NOMO-1 (cell line): ENCODE results near the gene CEP83.
"Not testable (repeated sequence)": the region's sequence is repeated elsewhere in the genome, so short reads cannot be mapped to it uniquely, and the experiment has no call there.

Experiments used
- DNase-seq, 2 experiments: peaks; one replicate each; lab custom pipeline; 2025; ENCODE audit not compliant: unreplicated experiment in 2 of 2; lab: John Stamatoyannopoulos, UW

Gene CEP83

DNA sequence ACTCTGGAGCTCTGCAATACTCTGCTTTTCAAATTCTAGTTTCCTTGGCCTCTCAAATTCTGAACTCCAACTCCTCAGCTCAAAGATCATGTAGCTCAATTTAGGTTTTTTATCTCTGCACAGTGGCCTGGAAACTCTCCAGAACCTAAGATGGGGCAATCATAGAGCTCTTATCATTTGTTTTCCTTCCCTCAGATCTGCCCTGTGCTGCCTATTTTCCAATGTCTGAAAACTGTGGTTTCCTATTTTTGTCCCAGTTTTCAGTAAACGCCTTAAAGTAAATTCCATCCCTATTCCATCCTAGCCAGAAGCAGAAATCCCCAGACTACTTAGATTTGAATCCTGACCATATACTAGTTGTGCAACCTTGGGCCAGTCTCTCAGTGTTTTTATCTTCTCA lies 73.2 kb downstream of the CEP83 start:
- DNase-seq: no peak

DNA sequence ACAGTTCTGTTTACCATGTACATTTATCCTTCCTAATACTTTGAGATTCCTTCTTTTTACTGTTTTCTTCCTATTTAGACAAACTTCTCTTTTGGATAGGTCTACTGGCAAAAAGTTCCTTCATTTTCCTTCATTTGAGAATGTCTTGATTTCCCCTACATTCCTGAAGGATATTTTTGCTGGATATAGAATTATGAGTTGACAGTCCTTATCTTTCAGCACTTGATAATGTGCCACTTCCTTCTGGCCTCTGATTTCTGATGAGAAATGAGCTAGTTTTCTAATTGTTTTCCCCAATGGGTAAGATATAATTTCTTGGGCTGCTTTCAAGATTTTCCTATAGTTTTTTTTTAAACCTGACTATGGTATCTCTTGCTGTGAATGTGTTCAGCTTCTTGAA lies 75.6 kb downstream of the CEP83 start:
- no peak for DNase-seq

DNA sequence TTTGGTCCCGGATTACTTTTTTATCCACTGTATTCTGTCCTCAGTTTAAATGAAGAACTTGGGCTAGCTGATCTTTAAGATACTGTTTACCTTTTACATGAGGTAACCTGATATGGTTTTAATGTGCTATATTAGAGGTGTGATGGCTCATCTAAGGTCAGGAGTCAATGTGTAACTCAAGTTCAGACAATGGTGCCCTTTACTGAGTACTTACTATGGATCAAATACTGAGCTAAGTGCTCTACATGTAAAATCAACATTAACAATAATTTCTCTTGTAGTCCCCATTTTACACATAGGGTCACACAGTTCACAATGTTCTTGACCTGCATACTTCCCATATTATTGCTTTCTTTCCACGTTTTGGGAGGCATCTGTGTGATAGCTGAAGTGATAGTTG lies 79.2 kb downstream of the CEP83 start:
- DNase-seq: no peak

DNA sequence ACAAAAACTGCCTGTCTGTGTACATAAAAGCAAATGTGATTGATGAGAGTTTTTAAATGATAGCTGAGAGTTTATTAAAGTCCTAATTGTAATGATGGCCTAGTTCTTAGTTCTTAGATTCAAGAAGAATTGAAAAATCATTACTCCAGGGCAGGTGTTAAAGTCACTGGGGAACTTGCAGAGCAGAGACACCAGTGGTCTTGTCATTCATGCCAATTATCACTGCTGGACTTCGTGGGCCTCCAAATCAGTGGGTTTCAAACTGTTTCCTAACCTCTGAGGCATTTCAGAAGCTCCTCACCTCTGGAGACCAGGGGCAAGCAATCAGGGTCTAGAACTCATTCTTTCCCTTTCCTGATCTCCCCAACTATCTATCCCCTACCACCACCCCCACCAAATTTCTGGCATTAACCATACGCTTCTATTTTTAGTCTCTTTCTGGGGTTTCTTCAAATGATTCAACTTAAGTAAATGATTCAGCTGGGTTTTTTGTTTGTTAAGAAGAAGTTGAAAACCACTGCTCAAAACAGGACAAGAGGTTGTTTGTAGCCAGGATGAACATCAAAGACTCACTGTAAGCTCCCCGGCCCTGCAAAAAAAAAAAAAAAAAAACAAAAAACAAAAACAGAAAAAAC lies 80.1 kb downstream of the CEP83 start:
- DNase-seq: no peak

DNA sequence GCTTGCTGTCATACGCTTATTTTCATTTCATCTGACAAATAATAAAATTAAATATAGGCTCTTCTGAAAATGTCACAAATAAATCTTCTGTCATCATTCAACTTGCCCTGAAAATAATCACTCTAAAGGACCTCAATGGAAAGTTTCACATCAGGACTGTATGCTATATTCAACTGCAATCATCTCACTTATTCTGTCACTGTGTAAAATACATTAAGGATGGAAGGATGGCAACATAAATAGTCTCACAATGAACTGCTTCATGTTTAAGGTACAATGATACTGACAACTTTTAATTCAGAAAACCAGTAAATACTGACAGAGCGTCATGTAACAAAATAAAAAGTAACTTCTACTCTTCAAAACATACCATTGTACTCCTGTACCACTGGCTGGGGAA lies 82.1 kb downstream of the CEP83 start:
- DNase-seq: no peak

DNA sequence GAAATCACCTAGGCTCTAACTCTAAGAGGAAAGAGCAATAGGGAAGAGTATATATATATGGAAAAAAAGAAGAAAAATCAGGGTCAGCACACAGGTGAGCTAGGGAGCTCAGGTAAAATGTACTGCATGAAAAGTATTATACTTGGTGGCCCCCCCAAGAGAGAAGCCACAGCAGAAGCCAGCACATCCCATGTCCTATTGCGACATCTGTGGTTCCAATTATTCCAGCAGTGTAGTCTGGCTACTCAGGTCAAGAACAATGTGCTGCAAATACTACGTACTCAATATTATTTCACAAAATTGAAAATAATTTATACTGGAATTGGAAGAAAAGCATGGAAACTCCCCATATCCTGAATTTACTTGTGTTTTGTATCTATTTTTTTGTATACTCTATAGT lies 85.5 kb downstream of the CEP83 start:
- no peak for DNase-seq

DNA sequence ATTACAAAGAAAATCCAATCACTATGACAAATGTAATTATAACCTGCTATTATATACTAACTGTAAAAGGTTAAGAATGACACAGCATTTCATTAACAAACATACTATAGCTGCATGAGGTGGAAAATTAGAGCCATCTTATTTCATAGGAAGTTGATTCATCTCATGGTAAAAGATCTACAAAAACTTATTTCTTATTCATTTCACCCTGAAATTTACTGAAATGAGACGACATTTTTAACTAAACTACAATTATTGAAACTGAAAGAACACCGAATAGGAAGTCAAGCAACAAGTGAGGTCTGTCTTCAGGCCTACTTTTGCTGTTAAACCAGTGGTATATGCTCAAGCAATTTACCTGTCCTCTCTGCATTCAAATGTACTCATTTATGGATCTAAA lies 87.2 kb downstream of the CEP83 start:
- no peak for DNase-seq

DNA sequence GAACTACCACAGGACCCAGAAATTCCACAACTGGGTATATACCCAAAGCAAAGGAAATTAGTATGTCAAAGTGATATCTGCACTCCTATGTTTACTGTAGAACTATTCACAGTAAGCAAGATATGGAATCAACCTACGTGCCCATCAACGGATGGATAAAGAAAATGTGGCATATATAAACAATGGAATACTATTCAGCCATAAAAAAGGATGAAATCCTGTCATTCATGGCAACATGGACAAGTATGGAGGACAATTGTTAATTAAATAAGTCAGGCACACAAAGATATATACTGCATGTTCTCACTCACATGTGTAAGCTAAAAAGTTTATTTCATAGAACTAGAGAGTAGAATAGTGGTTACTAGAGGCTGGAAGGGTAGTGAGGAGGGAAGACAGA lies 97.0 kb downstream of the CEP83 start:
- no peak for DNase-seq

DNA sequence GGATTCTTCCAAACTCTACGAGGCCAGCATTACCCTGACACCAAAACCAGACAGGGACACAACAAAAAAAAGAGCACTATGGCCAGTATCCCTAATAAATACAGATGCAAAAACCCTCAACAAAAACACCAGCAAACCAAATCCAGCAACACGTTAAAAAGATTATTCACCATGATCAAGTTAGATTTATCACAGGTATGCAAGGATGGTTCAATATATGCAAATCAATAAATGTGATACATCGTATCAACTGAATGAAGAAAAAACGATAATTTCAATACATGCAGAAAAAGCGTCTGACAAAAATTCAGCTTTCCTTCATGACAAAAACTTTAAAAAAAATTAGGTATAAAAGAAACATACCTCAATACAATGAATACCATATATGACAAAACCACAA lies 99.9 kb downstream of the CEP83 start:
- DNase-seq: no peak

DNA sequence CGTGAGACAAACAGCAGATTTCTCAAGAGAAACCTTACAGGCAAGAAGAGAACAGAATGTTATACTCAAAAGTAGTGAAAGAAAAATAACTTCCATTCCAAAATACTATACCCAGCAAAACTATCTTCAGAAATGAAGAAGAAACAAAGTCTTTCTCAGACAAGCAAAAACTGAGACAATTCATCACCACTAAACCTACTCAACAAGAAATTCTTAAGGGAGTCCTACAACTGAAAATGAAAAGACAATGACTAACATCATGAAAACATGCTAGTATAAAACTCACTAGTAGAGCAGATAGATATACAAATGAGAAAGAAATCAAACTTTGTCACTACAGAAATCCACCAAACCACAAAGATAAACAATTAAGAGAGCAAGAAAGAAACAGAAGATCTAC lies 106.5 kb downstream of the CEP83 start:
- no peak for DNase-seq

DNA sequence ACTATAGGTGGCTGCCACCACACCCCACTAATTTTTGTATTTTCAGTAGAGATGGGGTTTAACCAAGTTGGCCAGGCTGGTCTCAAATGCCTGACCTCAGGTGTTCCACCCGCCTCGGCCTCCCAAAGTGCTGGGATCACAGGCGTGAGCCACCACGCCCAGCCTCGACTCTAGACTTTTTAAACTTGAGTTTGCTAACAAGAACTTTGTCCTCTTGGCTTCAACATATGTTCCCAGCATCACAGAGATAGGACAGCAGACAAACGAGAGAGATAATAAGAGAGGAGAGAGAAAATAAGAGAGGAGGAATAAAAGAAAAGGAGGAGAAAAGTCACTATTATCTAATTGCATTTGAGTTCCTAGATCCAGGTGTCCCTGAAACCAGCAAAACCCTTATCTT lies 119.1 kb downstream of the CEP83 start:
- no peak for DNase-seq

DNA sequence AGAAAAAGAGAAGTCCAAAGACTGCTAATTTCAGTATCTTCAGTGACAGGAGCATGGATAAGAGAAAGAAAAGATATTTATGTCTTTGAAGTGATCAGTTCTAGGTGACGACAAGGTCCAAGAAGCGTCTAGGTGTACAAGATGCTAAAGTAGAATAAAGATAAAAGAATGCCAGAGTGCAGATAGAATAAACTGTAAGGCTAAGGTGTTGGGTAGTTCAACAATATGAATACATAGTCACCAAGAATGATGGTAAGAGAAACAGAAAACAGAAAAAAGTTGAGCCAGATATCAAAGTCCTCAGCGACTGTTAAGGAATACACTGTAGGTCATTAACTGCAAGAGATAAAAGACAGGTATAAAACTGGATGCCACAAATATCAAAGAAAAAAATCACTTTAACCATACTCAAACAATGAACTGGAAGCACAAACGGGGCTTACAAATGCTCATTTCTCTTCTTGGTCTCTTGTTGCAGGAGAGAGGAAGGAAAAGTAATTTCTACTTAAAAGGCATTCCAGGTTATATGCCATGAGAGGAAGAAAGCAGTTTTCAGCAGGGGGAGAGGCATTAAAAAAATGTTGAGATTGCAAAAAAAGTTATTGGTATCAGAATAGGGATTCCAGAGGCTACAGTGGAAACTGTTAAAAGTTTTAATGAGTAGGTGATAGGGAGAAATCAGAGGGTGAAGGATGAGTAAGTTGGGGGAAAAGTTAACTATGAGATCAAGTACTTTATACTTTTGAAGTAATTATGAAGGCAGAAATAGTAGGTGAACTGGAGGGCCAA lies 121.5 kb downstream of the CEP83 start:
- DNase-seq: no peak

DNA sequence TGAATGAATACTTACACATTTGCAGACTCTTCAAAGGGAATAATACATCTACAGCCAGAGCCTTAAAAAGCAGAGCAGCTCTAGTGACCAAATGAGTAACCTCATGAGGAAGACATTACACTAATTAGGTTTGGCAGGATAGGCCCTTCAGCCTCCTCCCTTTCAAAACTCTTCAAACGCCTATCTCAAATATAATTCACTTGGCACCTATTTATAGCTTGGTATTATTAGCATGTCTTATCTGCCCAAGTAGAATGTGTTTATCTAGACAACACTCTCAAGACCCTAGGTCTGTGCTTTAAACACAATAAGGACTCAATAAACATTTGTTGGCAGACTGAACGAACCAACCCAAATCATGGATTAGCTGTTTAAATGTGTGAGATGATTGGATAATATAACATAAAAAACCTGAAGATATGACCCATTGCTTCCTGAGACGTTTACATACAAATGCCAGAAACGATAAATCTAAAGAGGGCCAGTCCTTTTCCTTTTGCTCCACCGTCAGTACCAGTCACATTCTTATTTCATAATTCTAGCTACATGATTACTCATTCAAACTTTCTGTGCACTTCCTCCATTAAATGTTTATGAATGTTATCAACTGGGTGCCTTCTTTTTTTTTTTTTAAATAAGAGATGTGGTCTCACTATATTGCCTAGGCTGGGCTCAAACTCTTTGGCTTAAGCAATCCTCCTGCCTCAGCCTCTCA lies 123.3 kb downstream of the CEP83 start:
- DNase-seq: peak; percentile 22 to 73

DNA sequence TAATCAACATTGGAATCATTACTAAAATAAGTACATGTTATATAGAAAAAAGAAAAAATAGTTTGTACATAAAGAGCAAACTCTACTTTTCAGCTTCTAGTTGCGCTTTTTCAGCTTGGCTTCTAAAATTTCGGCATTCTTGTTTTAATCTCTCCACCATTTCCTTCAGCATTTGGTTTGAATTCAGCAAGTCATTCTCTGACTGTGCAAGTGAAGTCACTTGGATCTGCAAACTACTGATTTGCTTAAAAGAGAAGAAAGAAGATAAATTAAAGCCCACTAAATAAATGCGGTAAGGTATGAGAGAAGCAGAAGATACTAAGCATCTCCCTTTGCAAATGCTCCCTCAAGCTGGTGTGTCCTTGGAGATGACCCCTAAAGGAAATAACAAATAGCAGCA lies 126.3 kb downstream of the CEP83 start:
- DNase-seq: no peak

DNA sequence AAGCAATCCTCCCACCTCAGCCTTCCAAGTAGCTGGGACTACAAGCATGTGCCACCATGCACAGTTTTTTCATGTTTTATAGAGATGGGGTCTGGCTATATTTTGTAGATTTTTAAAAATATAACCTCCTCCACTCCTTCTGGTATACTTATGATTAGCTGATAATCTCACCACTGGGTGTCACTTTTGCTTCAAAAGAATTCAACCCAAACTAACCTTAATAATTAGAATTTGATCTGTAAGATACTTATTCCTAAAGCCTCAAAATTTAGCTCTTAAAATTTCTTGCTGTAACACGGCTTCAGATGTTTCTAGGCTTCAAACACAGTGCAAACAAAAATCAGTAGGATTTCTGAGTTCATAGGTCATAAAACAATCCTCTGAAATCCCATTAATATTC lies 130.3 kb downstream of the CEP83 start:
- no peak for DNase-seq

DNA sequence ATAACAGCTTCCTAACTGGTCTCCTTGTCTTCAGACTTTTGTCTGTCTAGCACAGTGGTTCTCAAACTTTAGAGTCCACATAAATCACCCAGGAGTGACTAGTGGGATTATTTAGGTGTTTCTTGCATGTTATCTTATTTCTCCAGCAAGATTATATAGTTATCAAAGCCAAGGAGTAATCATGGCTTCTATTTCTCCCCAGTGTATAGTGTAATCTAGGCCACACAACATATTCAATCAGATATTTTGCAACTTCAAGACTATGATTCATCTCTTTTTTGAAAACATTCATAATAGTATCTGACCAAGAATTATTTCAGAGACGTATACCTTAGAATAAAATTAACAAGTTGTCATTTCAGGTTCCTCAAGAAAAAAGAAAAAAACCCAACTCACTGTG lies 131.9 kb downstream of the CEP83 start:
- no peak for DNase-seq

DNA sequence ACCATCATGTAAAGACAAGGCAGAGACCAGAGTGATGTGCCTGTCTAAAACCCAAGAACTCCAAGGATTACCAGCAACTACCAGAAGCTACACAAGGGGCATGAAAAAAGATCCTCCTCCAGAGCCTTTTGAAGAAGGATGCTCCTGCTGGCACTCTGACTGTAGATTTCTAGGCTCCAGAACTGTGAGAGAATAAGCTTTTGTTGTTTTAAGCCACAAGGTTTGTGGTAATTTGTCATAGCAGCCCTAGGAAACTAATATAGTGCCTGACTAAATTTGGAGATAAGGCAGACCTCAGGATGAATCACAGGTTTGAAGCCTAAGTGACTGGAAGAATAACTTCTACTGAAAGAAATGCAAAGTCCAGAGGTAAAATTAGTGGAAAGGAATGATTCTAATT lies 132.9 kb downstream of the CEP83 start:
- no peak for DNase-seq

DNA sequence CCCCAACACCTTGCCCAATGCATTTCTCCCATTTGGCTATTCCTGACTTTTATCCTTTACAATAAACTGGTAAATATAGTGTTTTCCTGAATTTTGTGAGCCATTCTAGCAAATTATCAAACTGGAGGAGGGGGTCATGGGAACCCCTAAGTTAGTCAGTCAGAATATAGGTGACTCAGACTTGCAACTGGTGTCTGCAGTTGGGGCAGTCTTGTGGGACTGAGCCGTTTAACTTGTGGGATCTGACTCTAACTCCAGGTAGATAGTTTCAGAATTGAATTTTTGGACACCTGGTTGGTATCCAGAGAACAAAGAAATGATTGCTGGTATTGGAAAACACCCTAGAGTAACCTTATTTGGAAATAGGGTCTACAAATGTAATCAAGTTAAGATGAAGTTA lies 133.4 kb downstream of the CEP83 start:
- DNase-seq: no peak

DNA sequence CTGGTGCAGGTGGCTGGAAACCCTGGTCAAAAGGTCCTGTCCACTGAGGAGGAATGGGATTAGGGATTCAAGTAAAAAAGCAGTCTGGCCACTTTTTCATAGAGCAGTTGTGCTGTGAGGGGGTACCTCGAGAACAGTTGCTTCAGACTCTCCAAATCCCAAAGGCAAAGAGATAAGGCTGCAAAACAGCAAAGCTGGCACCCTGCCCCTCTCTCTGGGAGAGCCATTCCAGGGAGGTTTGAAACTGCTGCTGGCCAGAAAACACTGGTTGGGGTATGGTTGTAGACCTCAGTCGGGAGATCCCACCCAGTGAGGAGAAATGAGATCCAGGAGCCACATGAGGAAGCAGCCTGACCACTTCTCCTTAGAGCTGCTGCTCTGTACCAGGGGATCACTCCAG lies 137.3 kb downstream of the CEP83 start:
- no peak for DNase-seq

DNA sequence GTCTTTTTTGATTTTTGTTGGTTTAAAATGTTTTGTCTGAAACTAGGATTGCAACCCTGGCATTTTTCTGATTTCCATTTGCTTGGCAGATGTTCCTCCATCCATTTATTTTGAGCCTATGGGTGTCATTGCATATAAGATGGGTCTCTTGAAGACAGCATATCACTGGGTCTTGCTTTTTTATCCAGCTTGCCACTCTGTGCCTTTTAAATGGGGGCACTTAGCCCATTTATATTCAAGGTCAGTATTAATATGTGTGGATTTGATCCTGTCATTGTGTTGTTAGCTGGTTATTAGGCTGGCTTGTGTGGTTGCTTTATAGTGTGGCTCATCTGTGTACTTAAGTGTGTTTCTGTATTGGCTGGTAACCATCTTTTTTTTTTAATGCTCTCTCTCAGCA lies 139.6 kb downstream of the CEP83 start:
- no peak for DNase-seq

DNA sequence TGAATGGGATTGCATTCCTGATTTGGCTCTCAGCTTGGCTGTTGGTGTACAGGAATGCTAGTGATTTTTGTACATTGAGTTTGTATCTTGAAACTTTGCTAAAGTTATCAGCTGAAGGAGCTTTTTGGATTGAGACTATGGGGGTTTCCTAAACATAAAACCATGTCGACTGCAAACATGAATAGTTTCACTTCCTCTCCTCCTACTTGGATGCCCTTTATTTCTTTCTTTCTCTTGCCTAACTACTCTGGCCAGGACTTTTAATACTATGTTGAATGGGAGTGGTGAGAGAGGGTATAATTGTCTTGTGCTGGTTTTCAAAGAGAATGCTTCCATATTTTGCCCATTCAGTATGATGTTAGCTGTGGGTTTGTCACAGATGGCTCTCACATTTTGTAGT lies 141.5 kb downstream of the CEP83 start:
- peak; percentile 47 to 52 for DNase-seq

DNA sequence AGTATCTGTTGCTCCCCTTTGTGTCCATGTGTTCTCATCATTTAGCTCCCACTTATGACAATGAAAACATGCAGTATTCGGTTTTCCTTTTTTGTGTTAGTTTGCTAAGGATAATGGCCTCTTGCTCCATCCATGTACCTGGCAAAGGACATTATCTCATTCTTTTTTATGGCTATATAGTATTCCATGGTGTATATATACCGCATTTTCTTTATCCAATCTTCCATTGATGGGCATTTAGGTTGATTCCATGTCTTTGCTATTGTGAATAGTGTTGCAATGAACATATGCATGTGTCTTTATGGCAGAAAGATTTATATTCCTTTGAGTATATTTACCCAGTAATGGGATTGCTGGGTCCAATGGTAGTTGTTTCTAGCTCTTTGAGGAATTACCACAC lies 143.1 kb downstream of the CEP83 start:
- DNase-seq: not testable (repeated sequence)
